ENCODE results near the gene RAB5B.
"Not testable (repeated sequence)": the region's sequence is repeated elsewhere in the genome, so short reads cannot be mapped to it uniquely, and the experiment has no call there.

RAB5B gene

DNA sequence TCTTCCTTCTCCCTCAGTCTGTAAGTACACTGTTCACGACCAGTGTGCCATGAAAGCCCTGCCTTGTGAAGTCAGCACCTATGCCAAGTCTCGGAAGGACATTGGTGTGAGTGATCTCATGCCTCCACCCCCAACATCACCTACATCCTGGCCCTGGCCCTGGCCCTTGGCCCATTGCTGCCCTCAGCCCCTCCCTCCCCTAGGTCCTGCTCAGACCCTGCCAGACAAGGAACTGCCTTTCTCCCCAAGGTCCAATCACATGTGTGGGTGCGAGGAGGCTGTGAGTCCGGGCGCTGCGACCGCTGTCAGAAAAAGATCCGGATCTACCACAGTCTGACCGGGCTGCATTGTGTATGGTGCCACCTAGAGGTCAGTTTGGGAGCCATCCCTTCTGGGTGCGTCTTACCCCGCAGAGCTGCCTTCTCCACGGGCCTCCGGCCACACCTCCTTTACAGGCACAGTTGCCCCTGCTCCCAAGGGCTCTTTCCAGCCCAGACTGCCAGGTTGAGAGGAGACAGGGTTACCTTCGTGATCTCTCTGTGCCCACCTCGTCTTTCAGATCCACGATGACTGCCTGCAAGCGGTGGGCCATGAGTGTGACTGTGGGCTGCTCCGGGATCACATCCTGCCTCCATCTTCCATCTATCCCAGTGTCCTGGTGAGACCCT, 33.7 kb upstream of the RAB5B start:
- peak; percentile 80 for DNase-seq (ENCODE audit: low read depth)

DNA sequence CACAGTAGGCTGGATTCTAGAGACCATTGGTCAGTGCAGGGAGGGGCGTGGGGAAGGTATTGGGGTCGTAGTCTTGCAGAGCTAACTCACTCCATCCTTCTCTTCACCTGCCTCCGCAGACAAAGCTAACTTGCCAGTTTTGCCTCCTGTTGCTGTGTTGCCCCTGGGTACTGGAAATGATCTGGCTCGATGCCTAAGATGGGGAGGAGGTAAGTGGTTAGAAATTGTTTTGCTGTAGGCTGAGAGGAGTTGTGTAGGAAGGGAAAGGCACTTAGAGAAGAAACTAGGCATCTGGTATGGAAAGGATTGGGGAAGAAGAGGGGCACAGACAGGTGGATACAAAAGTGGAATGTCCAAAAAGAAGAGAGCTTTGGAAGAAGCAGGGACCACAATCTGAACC, 31.8 kb upstream of the RAB5B start:
- DNase-seq (ENCODE audit: low read depth): no peak

DNA sequence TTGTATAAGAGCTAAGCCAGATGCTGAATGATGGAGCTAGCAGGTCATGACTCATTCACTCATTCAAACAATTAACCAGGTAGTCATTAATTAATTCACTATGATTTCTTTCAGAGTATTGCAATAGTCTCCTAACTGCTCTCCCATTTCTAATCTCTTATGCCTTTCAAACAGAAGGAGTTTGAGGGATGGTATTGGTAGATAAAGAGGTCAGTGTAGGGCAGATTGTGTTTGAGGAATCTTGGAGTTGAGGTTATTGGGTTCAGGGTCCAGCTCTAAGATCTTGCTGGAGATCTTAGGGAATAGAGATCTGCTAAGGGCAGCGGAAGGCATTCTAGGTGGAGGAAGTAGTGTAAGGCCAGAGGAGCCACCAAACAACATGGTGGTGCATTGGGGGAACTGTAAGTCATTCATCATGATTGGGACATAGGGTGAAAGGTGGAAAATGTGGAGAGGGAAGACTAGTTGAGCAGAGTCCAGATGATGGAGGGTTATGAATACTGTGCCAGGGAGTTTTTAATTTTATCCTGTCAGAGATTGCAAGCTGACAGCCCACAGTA, 31.2 kb upstream of the RAB5B start:
- no peak for DNase-seq (ENCODE audit: low read depth)

DNA sequence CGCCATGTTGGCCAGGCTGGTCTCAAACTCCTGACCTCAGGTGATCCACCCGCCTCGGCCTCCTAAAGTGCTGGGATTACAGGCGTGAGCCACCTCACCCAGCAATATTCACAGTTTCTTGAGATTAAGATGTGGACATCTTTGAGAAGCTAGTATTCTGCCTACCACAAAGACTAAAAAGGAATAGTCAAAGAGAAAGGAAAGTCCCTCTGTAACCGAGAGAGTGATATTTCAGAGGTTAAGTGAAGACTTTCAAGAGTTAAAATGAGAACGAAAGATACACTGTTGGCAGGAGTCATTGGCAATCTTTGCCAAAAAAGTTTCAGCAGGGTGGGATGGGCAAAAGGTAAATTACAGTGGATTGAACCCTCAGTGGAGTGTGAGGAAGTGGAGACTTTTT, 27.3 kb upstream of the RAB5B start:
- no peak for DNase-seq (ENCODE audit: low read depth)

DNA sequence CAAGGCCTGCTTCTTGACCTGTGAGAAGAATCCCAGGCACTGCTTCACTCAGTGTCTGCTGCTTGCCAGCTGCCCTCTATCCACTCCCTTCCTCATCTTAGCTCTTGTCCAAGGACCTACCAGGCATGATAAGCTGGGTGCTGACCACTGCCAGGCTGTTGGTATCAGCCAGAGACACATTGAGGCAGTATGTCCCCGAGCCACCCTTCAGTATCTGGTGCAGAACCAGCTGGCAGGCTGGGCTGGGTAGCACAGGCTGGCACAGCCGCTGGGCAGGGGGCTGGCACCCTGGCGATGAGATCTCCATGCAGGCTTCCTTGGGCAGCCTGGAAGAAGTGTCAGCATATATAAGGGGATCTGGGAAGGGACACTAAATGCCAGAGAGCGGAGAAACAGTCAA, 18.5 kb upstream of the RAB5B start:
- no peak for DNase-seq (ENCODE audit: low read depth)

DNA sequence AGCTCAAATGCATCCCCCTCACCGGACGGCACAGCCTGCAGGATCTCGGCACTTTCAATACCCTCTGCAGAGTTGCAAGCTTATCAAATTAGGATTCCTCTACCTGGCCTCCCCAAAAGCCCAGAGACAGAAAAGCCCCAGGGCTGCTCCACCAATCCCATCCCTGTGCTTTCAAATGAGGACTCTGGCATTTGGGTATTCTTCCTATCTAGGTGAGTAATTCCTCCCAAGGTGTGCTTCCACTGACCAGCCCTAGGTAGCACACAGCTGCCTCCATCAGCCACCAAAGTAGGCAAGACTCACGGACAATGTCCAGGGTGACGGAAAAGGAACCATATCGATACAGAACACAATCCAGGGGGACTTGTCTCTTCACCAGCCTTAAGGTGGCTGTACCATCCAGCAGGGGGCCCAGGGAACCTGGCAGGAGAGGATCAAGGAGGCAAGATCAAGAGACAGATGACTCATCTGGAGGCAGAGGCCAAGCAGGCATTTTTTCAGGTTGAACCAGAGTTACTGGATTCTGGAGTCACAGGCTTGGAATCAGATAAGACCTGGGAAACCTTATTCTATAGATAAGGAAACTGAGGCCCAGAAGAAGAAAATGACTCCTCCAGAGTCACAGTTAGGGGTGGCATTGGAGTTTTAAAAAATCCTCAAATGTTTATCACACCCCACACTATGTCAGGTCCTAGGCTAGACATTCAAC, 17.9 kb upstream of the RAB5B start:
- peak; percentile 40 for DNase-seq (ENCODE audit: low read depth)

DNA sequence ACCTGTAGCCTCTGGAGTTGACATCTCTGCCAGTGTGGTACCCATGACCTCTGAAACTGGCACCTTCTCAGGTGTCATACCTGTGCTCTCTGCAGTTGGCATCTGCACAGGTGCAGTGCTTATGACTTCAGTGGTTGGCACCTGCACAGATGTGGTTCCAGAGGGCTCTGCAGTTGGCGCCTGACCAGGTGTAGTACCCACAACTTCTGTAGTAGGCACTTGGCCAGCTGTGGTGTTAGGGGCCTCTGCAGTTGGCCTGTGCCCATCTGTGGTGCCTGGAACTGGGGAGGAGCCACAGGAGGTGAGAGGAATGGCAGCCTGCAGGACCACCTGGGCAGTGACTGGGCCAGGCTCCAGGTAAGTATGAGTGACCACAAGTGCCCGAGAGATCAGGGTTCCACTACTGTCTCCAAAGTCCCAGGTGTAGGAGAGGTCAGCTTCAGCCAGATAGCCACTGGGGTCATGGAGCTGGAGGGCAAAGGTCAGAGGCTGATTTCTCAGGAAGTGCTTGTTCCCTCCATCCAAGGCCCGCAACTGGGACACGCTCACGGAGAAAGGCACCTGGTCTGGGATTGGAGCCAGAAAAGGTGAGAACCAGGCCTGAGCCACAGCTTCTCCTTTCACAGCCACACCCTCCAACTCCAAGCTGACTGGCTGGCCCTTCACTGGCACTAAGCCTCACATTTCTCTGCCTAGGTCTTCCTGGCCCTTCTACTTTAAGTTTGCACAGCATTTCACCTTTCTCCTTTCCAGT, 16.6 kb upstream of the RAB5B start:
- no peak for DNase-seq (ENCODE audit: low read depth)

DNA sequence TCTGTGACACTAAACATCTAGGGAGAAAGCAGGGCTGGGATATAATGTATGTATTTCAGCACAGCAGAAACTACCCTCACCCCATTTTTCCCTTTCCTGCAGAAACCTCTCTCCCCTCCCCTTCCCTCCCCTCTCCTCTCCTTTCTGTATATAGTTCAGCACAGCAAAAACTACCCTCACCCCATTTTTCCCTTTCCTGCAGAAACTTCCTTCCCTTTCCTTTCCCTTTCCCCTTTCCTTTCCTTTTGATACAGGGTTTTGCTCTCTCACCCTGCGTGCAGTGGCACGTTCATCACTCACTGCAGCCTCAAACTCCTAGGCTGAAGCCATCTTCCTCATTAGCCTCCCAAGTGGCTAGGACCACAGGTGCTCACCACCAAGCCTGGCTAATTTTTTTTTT, 10.1 kb upstream of the RAB5B start:
- DNase-seq (ENCODE audit: low read depth): no peak

DNA sequence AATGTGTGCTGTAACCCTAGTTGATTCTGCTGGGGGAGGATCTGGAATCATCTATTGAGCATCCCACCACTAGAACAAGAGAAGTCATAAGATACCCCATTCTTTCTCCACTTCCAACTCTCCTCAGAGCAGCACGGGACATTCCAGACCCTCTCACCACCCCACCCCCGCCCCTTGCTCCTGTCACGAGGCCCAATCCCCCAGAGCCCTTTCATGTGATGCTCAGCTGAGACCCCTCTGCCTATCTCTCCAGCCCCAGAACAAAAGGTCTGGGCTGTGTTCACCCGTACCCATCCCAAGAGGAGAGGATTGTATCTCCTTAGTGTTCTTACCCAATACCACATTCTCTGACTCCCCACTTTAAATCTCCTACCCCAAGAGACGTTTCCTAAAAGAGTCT, 8.6 kb upstream of the RAB5B start:
- no peak for DNase-seq (ENCODE audit: low read depth)

DNA sequence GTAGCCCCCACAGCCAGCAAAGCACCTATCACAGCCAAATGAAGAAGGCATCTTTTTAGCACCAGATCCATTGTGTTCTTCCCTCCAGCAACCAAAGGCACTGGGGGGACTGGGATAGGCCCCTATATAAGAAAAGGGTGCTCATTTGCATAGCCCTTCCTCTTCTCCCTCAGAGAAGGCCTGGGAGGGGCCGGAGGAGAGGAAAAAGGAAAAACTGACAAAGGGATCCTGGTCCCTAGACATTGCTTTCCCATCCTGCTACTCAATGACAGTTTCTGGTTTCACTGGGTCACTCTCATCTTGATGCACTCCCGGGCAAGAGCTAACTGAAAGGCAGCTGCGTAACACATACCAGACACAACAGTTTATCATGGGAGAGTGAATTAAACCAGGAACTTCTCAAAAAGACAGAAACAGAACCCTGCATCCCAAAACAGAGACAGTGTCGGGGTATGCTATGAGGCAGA, 7.9 kb upstream of the RAB5B start, which contains the start of gene PMEL:
TSS of gene PMEL (minus strand) at position 102 of the 467 bp plus-strand sequence. CDS start at position 71, 31 bp downstream.
- DNase-seq (ENCODE audit: low read depth): no peak

DNA sequence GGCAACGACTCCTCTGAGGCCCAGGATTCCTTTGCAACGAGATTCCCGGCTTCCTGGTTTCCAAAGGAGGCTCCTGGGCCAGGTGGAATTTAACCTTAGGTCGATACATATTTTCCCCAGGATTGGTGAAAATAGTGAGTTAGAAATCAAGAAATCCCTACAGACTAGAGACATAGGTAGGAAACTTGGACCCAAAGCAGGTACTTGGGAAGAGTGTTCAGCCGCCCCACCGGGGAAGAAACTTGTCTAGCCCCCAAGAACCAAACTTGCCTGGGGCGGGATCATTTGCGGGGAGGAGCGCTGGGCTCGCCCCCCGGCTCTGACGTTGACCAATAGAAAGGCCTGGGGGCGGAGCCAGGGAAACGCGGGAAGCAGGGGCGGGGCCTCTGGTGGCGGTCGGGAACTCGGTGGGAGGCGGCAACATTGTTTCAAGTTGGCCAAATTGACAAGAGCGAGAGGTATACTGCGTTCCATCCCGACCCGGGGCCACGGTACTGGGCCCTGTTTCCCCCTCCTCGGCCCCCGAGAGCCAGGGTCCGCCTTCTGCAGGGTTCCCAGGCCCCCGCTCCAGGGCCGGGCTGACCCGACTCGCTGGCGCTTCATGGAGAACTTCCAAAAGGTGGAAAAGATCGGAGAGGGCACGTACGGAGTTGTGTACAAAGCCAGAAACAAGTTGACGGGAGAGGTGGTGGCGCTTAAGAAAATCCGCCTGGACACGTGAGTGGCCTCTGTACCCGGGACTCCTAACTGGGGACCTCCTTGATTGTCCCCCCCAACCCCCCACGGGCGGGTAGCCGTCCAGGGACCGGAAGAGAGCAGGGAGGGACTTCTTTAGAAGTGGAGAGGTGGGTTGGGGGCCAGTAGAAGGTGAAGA, 7.2 kb upstream of the RAB5B start, which contains the start of gene CDK2:
TSS of gene CDK2 (plus strand) at position 423 of the 874 bp plus-strand sequence. CDS start at position 602, 179 bp downstream.
- DNase-seq (ENCODE audit: low read depth): peak; percentile 81

DNA sequence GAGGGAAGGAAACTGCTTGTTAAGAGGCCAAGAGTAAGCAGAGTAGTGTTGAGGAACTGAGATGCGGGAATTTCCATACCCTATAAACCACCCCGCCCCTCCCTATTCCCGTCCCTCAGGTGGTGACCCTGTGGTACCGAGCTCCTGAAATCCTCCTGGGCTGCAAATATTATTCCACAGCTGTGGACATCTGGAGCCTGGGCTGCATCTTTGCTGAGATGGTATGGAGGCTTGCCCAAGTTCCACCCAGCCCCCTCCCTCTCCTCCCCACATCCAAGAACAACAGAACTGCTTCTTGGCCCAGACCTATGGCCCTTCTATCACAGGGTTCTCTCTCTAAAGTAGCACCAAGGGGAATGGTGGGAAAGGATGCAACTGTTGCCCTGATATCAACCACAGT, 4.5 kb upstream of the RAB5B start:
- DNase-seq (ENCODE audit: low read depth): no peak

DNA sequence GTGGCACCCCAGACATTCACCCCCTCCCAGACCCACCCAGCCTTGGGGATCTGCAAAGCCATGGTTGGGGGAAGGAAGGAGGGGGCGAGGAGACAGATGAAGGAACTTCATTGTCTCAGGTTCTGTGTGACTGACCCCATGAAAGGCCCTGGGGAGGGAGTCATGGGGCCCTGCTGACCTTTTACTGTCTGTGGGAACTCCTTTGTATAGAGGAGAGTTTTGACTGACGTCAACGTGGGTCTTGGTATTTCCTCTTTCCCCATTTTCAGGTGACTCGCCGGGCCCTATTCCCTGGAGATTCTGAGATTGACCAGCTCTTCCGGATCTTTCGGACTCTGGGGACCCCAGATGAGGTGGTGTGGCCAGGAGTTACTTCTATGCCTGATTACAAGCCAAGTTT, 3.1 kb upstream of the RAB5B start:
- no peak for DNase-seq (ENCODE audit: low read depth)

DNA sequence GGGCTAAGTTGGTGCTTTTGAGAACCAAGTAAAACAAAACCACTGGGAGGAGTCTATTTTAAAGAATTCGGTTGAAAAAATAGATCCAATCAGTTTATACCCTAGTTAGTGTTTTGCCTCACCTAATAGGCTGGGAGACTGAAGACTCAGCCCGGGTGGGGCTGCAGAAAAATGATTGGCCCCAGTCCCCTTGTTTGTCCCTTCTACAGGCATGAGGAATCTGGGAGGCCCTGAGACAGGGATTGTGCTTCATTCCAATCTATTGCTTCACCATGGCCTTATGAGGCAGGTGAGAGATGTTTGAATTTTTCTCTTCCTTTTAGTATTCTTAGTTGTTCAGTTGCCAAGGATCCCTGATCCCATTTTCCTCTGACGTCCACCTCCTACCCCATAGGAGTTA, 1.8 kb upstream of the RAB5B start:
- no peak for DNase-seq (ENCODE audit: low read depth)

DNA sequence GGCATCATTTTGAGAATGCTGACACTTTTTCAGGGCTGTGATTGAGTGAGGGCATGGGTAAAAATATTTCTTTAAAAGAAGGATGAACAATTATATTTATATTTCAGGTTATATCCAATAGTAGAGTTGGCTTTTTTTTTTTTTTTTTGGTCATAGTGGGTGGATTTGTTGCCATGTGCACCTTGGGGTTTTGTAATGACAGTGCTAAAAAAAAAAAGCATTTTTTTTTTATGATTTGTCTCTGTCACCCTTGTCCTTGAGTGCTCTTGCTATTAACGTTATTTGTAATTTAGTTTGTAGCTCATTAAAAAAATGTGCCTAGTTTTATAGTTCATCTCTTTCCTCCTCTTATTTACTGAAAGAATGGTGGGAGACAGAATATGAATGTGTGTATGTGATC, 1.4 kb upstream of the RAB5B start:
- DNase-seq (ENCODE audit: low read depth): no peak

DNA sequence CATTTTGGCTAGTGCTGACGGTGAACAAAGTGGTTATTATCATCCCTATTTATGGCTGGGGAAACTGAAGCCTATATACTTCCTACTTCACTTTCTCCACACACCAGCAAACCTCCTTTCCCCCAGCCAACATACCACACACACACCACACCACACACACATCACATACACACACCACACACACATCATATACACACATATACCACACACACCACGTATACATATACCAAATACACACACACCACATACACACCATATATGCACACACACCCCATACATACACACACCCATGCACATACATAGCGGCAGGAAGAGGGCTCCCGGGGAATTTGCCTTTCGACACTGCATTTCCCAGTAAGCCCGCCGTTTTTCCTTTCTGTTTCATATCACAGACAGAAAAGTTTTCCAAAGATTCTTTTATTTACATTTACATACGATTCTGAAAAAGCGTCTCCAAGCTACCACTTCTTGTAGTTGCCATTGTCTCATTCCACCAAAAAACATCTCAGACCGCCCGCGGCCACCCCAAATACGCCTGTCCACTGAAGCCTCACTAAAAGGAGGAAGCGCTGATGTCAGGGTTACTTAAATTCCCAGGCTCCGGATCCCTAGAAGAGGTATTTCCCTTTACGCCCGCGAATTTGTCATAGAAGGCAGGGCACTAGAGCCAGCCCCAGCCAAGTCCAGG, 823 bp upstream of the RAB5B start:
- DNase-seq (ENCODE audit: low read depth): no peak

DNA sequence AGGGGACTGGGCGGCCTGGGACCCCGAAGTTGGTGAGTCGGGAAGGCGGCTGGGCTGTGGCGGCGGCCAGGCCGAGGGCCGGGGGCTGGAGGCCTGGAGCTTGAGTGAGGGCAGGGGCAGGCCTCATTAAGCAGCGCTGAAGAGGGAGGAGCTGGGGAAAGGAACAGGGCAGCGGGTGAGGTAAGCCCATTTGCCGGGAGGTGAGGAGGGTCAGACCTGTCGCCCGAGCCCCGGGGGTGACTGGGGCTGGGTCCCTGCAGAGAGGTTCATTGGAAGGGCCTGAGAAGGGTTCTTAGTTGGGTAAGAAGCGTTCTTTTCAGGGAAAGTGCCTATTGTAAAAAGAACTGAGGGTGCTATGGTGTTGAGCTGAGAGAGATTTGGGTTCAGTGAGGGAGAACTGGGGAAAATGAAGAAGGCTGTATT, 441 bp downstream of the RAB5B start:
- no peak for DNase-seq (ENCODE audit: low read depth)

DNA sequence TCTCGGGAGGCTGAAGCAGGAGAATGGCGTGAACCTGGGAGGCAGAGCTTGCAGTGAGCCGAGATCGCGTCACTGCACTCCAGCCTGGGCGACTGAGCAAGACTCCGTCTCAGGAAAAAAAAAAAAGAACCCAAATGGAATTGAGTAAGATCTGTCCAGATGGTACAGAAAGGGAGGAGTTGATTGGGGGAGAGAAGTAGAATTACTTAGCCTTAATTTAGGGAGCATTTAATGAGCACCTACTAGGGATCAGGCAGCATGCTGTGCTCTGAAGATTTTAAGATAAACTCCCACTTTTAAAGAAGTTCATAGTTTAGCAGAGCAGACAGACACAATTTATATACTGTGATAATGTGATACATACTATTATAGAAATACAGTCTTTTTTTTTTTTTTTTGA, 4.5 kb downstream of the RAB5B start:
- no peak for DNase-seq (ENCODE audit: low read depth)

DNA sequence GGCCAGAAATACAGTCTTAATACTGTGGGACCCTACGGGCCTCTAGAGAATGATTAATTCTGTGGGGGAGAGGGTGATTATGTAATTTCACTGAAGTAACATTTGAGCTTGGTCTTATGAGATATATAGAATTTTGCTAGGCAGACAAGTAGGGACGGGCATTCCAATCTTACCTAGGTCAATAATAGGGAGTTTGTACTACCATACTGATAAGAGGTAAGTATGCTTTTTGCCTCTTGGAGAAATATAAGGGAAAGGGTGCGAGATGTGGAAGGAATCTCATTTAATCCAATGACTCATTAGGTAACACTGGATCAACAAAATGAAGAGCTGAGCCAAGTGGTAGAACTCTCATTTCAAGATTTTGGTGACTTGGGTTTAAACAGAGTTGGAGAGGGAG, 5.2 kb downstream of the RAB5B start:
- DNase-seq (ENCODE audit: low read depth): no peak

DNA sequence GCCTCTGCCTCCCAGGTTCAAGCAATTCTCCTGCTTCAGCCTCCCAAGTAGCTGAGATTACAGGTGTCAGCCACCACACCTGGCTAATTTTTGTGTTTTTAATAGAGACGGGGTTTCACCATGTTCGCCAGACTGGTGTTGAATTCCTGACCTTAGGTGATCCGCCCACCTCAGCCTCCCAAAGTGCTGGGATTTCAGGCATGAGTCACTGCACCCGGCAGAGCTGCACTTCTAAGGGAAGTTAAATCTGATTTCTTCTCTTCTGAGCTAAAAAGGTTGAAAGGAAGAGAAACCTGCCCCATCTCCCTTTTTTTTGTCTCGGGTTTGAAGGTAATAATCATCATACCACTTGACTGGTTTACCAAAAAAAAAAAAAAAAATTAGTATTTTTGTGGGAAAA, 8.0 kb downstream of the RAB5B start:
- DNase-seq (ENCODE audit: low read depth): not testable (repeated sequence)

Data from T follicular helper cell (primary cell).